Measurements from ENCODE around the gene CDNF.
"Not testable (repeated sequence)": the region's sequence is repeated elsewhere in the genome, so short reads cannot be mapped to it uniquely, and the experiment has no call there.

CDNF gene

DNA sequence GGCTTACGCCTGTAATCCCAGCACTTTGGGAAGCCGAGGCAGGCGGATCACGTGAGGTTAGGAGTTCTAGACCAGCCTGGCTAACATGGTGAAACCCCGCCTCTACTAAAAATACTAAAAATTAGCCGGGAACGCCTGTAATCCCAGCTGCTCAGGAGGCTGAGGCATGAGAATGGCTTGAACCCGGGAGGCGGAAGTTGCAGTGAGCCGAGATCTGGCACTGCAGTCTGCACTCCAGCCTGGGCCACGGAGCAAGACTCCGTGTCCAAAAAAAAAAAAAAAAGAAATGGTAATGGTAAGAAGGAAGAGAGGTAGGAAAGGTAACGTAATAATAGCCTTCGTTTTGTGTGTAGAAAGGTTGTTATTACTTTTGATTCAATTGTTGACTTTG is 1.5 kb upstream of the CDNF start:
- no peak for DNase-seq (ENCODE audit: low read depth in 2 of 2)

DNA sequence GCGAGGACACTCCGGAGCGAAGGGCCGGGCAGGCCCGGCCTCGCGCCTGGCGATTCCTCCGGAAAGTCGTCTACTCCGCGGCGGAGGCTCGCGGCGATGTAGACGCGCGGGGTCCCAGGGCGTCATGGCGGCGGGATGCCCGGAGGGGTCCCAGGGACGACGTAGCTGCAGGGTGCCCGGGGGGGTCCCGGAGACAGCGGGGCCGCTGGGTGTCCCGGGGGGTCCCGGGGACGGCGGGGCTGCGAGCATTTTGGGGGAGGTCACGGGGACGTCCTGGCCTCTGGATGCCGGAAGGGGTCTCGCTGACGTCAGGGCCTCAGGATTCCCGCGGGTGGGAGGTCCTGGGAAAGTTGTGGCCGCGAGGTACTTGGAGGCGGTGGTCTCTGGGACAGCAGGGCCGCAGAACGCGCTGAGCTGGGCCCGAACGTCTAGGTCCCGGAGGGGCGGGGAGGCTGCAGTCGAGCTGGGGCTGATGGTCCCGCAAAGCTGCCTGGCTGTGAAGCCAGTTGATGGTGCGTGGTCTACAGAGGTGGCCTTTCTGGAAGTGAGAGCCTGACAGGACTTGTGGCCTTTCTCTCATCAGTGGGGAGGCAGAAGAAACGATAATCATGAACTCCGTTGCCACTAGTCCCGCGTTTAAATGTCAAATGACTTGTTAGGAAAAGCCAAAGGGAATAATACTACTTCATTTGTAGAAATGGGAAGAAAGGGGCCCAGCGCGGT is 906 bp upstream of the CDNF start:
- DNase-seq (ENCODE audit: low read depth in 2 of 2) = no peak

DNA sequence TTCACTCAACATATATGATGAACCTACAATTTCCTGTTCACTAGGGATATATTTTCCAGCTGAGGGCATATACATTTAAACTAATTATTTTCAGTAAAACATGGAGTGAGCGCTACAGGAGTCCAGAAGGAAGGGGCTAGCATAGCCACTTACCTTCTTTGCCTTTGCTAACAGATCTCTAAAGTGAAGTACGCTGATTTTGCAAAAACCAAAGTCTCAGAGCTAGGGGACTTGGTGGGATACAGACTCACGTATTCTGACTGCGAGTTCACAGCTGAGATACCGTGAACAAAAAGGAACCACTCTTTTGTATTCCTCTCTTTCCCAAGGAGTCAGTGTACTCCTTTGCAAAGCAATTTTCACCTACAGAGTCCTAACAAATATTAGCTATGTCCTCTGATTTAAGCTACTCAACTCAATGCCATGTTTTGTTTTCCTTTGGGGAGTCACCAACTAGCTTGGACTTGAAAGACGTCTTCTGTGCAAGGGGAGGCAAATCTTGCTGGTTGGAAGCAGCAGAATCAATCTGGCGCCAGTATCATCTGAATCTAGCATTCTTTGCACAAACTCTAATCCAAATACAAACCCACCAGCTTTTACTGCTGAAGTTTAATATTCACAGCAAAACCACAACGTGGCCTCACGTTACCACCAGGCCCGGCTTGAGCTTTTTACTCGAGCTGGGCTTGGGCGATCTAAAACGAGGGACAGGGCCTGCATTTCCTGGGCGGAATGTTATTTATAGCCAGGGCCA is 657 bp downstream of the CDNF start:
- no peak for DNase-seq (ENCODE audit: low read depth in 2 of 2)

DNA sequence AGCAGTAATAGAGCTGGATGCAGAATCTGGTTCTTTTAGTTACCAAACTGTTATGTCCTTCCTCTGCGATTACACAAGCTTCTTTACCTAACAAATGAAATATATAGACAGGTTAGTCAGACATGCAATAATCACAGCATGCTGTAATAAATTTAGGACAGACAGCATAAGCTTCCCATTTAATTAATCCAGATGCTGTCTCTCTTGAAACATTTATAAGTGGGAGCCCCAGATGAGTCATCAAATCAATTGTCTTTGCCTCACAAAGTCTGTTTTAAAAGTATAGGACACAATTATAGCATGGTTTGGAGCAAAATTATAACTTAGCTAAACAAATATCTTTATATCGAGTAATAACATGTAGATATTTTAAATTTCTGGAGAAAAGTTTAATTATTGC is 1.6 kb downstream of the CDNF start:
- no peak for DNase-seq (ENCODE audit: low read depth in 2 of 2)

DNA sequence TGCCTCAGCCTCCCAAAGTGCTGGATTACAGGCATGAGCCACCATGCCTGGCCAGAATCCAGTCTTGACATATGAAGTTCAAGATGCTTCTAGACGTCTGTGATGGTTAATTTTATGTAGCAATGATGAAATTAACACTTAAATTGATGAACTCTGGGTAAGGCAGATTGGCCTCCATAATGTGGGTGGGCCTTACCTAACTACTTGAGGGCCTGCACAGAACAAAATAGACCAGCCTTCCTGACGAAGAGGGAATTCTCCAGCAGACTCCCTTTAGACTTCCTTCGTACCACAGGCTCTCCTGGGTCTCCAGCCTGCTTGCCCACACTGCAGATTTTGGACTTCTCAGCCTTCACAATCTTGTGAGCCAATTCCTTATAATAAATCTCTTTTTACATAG is 4.7 kb downstream of the CDNF start:
- no peak for DNase-seq (ENCODE audit: low read depth in 2 of 2)

DNA sequence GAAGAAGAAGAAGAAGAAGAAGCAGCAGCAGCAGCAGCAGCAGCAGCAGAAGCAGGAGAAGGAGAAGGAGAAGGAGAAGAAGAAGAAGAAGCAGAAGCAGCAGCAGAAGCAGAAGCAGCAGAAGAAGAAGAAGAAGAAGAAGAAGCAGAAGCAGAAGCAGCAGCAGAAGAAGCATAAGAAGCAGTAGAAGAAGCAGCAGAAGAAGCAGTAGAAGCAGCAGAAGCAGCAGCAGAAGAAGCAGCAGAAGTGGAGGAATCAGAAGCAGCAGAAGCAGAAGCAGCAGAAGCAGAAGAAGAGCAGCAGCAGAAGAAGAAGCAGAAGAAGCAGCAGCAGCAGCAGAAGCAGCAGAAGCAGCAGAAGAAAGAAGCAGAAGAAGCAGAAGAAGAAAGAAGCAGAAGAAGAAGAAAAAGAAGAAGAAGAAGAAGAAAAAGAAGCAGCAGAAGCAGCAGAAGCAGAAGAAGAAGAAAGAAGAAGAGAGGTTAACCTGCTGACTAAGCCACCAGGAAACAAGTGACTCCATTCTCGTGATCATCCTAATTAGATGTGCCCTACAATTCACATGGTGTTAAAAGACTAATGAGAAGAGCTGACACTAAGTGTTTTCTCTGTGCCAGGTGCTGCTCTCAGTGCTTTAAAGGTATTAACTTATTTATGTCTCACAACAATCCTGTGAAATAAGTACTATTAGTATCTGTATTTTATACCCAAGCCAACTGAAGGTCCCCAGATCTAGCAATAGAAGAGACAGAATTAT is 11.6 kb downstream of the CDNF start:
- no peak for DNase-seq (ENCODE audit: low read depth in 2 of 2)

DNA sequence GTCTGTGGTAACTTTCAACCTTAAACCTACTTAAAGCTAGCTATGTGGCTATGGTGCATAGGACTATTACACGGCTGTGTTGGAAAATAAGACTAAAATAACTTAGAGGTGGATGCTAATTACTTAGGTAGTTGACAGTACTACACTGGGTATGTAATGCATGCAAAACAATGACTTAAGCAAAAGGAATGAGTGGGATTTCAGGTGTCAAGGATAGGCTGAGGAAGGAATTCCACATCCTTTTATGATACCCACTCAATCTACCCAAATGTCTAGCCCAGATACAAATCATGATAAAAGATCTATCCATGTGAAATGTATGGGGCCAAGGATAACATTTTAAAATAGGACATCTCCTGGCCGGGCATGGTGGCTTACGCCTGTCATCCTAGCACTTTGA is 13.9 kb downstream of the CDNF start:
- DNase-seq (ENCODE audit: low read depth in 2 of 2) = no peak

DNA sequence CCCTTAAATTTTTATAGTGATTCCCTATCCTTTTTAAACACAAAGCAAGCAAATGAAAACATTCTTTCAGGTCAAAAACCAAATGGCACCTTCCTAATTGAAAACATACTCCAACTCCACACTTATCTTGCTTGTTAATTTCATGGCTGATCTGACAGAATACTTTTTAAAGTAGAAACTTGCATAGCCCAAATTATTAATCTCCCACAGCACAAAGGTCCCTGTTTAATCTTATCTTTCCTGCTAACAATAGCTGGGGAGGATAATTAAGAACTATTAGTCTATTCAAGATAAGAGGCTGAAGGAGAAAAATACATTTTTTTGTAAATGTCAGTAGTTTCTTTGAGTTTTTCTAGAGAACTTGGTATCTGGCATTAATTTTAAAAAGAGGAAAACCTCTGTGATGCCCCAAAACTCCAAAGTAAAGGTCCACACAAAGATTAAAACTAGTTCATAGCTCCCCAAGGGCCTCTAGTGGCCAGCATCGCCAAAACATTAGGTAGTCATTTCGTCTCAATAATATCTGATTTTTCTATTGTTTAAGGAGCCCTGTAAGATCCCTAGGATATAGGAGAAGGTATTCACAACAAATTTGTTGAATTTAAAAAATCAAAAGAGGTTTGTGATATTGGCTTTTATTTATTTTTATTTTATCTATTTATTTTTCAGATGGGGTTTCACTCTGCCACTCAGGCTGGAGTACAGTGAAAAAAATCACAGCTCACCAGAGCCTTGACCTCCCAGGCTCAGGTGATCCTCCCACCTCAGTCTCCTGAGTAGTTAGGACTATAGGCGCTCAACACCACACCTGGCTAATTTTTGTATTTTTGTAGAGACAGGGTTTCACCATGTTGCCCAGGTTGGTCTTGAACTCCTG is 14.7 kb downstream of the CDNF start:
- peak in 1 of 2 donors; percentile 16 for DNase-seq (ENCODE audit: low read depth in 2 of 2)

DNA sequence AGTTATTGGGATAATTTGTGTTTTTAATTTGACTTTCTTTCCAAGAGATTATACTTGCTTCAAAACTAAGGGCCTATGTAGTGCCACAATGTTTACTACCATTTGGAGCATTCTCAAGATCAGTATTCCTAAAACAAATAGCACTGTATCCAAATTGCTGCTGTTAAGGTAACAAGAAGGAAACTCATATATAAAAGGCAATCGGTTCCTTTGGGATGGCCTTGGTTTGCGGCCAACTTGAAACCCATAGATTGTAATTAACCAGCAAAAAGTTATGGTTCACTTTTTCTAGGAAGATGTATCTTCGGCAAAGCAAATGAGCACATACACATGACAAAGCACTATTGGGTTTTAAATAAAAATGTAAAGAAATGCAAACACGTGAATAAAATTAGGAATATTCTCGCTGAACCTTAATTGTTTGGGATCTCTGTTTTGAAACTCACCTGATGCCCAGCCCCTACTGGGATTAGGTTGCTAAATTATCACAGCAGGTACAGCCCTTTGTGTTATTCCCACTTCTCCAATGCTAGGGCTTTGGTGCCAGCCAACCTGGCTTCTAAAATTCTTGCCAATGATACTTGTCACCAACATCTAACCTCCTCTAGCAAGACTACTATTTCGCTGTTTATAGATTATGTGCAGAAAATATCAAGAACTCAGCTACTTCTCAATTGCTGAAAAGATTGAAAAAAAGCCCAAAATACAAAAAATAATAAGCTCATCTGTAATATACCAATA is 16.0 kb downstream of the CDNF start:
- no peak for DNase-seq (ENCODE audit: low read depth in 2 of 2)

DNA sequence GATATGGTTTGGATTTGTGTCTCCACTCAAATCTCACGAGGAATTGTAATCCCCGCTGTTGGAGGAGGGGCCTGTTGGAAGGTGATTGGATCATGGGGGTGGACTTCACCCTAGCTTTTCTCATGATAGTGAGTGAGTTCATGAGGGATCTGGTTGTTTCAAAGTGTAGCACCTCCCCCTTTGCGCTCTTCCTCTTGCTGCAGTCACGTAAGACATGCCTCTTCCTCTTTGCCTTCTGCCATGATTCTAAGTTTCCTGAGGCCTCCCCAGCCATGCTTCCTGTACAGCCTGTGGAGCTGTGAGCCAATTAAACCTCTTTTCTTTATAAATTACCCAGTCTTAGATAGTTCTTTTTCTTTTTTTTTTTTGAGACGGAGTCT is 17.1 kb downstream of the CDNF start:
- no peak for DNase-seq (ENCODE audit: low read depth in 2 of 2)

DNA sequence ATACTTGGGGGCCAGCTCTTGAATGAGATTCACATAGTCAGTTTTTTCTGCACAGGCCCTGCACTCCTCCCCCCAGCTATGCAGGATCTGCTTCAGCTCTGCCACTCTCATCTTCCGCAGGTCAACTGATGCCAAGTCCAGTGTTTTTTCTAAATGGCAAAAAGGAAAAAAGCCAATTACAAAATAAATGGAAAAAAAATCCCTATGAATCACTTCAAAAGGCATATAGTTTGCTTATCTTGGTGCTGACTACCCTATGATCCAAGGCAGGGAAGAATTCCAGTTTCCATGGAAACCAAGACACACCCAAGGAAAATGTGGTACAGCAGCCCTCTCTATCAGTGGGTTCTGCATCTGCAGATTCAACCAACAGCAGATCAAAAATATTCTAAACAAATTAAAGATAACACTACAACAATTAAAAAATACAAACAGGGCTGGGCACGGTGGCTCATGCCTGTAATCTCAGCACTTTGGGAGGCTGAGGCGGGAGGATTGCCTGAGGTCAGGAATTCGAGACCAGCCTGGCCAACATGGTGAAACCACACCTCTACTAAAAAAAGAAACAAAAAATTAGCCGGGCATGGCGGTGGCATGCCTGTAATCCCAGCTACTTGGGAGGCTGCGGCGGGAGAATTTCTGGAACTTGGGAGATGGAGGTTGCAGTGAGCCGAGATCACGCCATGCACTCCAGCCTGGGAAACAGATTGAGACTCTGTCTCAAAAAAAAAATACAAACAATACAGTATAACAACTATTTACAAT is 17.6 kb downstream of the CDNF start:
- DNase-seq (ENCODE audit: low read depth in 2 of 2) = no peak

DNA sequence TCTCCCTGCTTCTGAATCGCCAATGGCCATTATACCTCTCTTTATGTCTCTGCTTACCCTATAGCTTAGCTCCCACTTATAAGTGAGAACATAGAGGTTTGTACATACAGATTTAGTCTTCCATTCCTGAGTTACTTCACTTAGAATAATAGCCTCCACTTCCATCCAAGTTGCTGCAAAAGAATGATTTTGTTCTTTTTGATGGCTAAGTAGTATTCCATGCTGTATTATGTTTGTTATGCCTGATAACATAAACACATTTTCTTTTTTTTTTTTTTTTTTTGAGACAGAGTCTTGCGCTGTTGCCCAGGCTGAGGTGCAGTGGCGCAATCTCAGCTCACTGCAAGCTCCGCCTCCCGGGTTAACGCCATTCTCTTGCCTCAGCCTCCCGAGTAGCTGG is 21.1 kb downstream of the CDNF start:
- not testable (repeated sequence) for DNase-seq (ENCODE audit: low read depth in 2 of 2)

DNA sequence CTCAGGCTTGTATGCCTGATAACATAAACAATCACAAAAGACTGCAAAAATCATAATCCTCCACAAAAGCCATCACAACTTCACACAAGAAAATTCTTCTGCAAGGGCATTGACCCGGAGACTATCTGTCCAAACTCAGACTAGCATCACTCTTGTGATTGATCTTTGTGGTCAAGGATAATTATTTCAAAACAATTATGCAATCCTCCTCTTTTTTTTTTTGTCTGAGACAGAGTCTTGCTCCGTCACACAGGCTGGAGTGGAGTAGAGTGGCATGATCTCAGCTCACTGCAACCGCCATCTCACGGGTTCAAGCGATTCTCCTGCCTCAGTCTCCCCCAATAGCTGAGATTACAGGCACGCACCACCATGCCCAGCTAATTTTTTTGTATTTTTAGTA is 22.2 kb downstream of the CDNF start:
- DNase-seq (ENCODE audit: low read depth in 2 of 2) = no peak

DNA sequence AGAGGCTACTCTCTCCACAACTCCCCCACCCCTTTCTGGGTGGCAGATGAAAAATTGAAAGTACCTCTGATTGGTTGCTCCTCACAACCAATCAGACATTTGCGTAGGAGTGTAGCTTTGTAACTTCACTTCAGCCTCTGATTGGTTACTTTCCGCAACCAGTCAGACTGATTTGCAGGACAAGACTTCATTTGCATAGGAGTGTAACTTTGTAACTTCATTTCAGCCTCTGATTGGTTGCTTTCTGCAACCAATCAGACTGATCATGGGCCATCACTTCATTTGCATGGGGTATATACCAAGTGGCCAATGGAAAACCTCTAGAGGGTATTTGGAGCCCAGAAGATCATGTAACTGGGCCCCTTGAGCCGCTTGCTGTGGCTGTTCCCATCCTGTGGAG is 25.6 kb downstream of the CDNF start:
- no peak for DNase-seq (ENCODE audit: low read depth in 2 of 2)

DNA sequence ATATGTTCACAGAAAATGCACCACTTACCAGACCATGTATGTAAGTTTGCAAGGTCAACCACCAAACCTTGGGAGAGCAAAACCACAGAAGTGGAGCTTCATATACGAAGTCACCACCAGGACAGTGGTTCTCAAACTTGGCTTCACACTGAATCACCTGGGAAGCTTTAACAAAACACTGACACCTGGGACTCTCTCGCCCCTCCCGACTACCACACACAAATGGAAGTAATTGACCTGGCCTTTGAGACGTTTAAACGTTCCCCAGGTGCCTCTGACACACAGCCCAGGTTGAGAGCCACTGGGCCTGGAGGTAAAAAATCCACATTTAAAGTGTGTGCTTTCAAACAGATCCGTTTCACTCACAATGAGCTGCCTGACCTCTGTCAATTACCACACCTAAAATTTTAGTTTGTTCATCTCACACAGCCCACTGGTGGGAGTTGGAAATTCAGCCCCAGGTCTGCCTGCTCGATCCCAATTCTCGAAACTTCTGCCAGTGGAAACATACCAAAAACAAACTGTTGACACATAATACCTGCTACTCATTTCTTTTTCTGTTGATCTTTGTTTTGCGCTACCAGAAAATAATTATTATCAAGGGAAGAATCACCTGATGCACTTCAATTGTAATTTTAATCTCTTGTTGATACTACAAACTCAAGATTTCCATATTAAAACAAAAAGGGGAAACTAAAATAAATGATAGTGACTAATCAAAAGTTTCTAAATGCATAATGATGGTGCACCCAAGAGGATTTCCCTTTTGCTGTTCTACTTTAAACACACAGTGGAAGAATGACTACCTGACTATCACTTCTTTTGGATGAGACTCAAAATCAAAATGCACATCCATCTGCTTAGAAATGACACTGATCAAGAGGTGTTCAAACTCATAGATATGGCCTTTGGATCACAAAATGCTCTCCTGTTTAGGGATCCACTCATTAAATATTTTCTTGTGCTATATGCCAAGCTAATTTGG is 26.6 kb downstream of the CDNF start:
- no peak for DNase-seq (ENCODE audit: low read depth in 2 of 2)

DNA sequence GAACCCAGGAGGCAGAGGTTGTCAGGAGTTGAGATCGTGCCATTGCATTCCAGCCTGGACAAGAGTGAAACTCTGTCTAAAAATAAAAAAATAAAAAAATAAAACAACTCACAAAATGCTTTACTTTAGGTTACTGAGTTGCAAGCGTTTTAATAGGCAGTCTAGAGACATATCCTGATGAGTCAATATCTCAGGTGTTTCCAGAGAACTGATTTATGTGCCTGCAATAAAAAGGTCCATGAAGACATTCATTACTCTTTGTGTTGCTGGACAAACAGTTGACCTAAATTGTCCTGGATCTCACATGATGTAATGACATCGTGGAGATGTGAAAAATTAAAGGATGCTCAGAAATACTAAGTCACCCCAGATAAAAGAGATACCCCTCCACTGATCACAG is 31.5 kb downstream of the CDNF start:
- DNase-seq (ENCODE audit: low read depth in 2 of 2) = no peak

DNA sequence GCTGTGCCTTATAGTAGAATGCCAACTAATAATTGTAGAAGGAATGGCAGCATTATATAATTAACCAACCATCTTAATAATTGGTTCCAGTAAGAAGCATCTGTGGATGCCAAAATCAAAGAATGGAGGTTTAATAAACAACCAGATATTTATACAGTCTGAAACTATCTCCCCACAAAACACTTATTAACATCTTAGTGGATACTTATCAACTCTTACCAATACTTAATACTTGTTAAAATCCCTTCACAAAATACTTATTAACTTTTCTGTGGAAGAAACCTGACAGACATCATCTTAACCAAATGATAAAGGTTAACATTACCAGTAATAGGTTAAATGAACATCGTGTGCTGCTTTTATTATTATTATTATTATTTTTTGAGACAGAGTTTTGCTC is 34.0 kb downstream of the CDNF start:
- DNase-seq (ENCODE audit: low read depth in 2 of 2) = no peak

DNA sequence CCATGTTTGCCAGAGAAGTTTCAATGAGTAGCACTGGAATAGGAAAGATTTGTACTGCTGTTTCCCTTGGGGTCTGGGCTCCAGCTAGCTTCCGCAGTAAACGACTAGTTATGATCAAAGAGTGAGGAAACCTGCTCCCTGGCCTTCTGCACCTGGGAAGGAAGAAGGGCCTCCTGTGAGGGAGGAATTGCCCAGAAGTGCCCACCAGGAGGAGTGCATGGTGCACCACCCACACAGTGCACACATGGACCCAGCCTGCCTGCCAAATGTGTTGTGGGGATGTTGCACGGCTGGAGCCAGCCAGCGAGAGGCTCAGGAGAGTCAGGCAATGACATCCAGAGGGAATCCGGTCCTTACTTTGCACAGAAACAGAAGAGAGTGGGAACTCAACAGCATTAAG is 36.1 kb downstream of the CDNF start:
- no peak for DNase-seq (ENCODE audit: low read depth in 2 of 2)

DNA sequence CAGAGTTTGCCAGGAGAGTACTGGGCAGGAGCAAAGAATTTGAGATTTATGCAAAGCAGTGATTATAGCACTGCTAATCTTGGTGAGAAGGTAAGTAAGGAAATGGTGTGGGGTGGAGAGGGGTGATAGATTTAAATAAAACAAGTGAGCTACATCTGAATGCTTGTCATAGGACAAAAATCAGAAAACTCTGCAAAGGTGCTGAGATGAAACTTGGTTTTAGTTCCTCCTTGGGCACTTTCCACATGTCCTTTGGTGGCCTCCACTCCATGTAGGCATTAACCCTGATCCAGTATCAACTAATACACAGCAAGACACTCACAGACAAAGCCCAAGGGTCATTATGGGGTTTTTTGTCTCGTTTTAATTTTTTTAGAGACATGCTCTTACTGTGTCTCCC is 37.4 kb downstream of the CDNF start:
- DNase-seq (ENCODE audit: low read depth in 2 of 2) = no peak
